SK-N-SH treated with all-trans-retinoic acid at 6 μM for 48 hours (cell line): ENCODE measurements around the gene MYO9B.

Experiments
- CSRNP3 ChIP-seq: fragments of 250-450 bp; sonication (Bioruptor Pico); IDR thresholded peaks from 2 replicates; pipeline ENCODE4 v1.5.1; 2021; ENCODE audit warnings: mild to moderate bottlenecking, moderate library complexity
- GLIS3 ChIP-seq: fragments of 250-450 bp; sonication (Bioruptor Pico); IDR thresholded peaks from 2 replicates; pipeline ENCODE4 v1.5.0; 2020; ENCODE audit warnings: mild to moderate bottlenecking, moderate library complexity

DNA sequence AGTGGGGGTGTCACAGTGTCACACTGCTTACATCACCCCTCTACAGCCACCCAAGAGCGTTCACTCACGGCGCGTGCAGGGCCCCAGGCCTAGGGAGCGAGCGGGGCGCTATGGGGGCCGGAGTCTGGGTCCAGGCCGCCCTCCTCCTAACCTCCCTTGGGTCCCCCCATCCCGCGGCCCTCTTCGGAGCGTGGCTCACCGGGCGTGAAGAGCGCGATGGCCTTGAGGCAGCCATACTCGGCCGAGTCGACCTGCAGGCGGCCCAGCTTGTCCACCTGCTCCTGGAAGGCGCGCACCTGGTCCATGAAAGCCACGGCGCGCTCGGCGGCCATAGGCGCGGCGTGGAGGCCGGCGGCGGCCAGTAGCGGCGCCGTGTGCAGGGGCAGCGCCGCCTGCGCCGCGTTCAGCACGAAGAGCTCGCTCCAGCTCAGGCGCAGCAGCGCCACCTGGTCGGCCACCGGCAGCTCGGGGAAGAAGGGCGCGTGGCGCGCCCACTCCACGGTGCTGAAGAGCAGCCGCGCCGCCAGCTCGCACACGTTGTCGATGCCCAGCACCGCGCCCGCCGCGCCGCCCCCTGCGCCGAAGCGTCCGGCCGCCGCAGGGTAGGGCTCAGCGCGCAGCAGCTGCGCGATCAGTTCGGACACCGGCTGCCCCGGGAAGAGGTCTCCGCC lies 159.9 kb downstream of the MYO9B start:
- TF ChIP-seq GLIS3 (no peak), CSRNP3 (CRISPR knock-in tag) (no peak)
